HG02763 (cell line): ENCODE data around the gene C20orf144.
A peak's percentile ranks its signal among the peaks of the same experiment; 100 is the strongest.

Experiments
- ATAC-seq: cut with Tn5 transposase; IDR thresholded peaks from one replicate; pipeline ENCODE4 v1.9.1; 2021; ENCODE audit warnings: mild to moderate bottlenecking, moderate library complexity; ENCODE audit not compliant: unreplicated experiment

Gene C20orf144

GRCh38 chr20:33649201-33649681 is 12.9 kb upstream of the C20orf144 start:
- no peak for ATAC-seq

DNA sequence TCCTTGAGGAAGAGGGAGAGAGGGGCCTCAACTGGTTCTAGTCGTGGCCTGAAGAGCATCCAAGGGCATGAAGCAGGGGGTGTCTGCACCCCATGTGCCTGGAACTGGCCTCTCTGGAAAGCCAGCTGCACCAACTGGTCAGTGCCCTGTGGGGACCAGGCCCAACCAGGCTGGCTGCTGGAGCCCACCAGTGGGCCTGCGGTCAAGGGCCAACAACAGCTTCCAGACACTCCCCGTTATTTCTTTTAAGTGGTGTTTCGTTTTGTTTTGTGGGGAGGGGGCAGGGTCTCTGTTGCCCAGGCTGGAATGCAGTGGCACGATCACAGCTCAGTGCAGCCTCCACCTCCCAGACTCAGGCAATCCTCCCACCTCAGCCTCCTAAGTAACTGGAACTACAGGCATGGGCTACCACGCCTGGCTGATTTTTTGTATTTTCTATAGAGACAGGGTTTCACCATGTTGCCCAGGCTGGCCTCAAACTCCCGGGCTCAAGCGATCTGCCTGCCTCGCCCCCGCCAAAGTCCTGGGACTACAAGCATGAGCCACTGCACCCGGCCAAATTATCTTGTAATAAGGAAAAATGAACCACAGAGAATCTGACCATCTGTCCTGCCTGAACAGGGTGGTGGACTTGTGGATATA is 11.9 kb upstream of the C20orf144 start:
- ATAC-seq, result no peak

- ATAC-seq, result no peak
Observed at GRCh38 chr20:33650753-33651561, 11.2 kb upstream of the C20orf144 start.

DNA sequence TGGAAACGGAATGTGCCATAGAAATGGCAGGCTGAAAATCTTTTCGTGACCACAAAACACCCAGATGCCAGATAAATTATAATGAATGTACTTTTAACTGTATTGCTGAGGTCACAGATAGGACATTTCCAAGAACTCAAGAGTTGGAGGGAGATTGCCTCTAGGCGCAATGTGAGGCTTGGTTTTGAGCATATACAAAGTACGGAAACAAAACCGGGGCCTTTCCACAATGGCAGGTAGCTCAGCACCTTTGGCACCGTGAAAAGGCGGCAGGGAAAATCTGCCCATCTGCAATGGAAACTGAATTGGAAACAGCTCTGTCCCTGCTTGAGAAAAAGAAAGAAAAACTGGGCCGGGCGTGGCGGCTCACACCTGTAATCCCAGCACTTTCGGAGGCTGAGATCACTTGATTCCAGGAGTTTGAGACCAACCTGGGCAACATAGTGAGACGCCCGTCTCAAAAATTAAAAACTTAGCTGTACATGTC is 10.5 kb upstream of the C20orf144 start:
- no peak for ATAC-seq

GRCh38 chr20:33653218-33653899 is 8.8 kb upstream of the C20orf144 start:
- no peak for ATAC-seq

GRCh38 chr20:33653900-33654596 is 8.1 kb upstream of the C20orf144 start:
- ATAC-seq, result no peak

DNA sequence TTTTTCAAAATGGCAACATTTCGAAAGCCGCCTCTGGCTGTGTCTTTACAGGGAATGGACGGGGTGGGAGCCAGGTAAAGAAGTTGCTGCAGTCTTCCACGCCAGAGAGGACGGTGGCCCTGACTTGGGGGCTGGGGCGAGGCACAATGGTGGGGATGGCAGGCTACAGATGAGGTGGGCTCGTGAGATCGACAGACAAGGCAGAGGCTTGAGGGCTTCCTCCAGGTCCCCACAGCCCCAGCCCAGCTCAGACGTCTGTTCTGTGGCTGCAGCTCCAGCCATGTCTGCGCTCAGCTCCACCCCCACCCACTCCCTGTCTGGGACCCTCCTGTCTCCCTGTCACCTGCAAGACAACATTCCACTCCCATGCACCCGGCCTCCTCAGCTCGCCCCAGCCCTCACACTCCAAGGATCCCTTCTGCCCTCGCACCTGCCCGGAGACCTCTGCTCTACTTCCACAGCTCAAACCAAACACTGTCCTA is 7.4 kb upstream of the C20orf144 start:
- ATAC-seq, result no peak

DNA sequence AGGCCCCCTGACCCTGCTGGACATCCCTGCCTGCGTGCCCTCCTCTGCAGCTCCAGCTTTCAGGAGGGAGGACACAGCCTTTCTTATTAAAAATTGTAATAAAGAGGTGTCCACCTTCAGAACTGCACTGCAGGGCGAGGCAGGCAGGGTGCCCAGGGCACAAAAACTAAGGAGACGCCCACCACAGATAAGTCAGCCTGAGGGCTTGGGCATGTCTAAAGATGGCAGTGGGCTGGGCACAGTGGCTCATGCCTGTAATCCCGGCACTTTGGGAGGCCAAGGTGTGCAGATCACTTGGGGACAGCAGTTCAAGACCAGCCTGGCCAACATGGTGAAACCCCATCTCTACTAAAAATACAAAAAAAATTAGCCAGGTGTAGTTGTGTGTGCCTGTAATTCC is 7.0 kb upstream of the C20orf144 start:
- ATAC-seq, result no peak

GRCh38 chr20:33656010-33656782 is 5.9 kb upstream of the C20orf144 start:
- no peak for ATAC-seq

DNA sequence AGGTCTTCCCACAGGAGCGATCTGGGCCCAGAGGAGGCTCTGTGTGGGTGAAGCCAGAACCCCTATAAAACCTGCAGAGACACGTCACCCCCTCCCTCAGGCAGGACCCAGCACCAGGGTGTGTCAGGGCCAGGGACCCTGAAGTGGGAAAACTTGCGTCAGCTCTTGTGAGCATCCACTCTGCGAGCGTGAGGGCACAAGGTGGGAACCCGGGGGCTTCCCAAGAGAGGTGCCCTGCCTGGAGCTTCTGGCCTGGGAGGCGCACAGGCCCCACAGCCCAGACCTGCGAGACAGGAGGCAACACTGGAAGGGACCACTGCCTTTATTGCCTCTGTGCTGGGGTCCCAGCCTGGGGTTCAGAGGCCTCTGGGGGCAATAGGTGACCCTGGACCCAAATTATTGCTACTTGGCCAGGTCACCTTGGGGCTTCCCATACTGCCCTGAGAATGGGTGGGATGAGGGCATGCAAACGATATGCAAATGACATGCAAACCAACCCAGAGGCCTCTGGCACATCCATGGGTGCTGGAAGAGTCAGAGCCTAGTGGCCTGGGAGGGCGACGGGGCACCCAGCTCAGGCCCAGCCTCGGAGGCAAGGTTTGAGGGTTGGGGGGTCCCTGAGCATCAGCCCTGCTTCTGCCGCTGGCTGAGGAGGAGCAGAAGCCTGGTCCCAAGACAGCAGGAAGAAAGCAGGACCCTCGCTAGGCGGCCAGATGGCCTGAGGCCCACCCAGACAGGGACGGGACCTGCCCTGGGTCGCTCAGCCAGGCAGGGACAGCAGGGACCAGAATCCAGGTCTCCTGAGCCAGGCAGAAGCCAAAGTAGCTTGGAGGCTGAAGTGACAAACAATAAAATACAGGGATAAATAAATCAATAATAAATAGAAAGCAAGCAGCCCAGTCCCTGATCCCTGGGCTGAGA is 5.1 kb upstream of the C20orf144 start:
- ATAC-seq, result no peak

DNA sequence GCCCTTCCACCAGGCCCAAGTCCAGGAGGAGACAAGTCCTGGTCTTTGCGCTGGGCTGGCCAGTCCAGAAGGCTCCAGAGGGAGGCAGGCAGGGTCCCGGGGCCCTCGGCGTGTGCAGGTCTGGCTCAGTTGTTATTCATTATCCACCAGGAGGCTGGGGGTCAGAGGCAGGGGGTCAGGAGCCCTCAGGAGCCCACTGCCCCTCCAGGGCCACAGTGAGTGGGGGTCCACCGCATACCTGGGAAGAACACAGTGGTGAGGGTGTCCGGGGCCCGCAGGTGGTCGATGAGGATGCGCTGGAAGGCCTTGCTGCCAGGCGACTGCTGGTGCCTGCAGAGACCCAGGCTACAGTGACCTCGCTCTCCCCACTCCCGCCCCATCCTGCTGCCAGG is 4.4 kb upstream of the C20orf144 start:
- ATAC-seq, result no peak

DNA sequence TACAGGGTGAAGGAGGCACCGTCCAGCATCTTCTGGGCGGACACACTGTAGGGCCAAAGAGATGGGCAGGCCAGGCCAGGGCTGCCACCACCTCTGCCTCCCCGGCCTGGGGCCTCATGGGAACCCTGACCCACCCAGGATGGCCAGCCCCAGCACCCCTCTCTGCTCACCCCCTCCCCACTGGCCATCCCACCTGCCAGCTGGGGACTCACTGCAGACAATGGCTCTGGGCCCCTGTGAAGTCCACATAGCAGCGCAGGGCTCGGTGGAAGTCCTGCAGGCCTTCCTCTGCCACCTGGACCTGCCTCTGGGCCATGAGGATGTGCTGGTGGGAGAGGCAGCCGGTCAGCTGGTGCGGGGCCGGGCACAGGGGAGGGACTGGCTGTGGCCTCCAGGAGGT is 3.6 kb upstream of the C20orf144 start:
- no peak for ATAC-seq

DNA sequence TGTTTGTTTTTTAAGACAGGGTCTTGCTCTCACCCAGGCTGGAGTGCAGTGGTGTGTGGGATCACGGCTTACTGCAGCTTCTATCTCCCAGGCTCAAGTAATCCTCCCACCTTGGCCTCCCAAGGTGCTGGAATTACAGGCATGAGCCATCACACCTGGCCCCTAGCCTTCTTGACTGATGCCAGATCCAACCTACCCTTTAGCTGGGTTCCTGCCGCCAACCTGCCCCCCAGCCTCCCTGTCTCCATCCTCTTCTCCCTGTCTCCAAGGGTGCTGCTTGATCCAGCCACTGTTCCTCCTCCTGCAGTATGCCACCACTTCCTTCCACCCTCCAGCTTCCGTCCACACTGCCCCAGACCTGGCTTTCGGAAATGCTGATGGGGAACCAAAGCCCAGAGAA is 3.2 kb upstream of the C20orf144 start:
- no peak for ATAC-seq

- no peak for ATAC-seq
Observed at GRCh38 chr20:33659341-33660034, 2.6 kb upstream of the C20orf144 start.

- ATAC-seq, result no peak
Observed at GRCh38 chr20:33660035-33660684, 2.0 kb upstream of the C20orf144 start.

- ATAC-seq, result no peak
Observed at GRCh38 chr20:33660685-33661058, 1.5 kb upstream of the C20orf144 start.

DNA sequence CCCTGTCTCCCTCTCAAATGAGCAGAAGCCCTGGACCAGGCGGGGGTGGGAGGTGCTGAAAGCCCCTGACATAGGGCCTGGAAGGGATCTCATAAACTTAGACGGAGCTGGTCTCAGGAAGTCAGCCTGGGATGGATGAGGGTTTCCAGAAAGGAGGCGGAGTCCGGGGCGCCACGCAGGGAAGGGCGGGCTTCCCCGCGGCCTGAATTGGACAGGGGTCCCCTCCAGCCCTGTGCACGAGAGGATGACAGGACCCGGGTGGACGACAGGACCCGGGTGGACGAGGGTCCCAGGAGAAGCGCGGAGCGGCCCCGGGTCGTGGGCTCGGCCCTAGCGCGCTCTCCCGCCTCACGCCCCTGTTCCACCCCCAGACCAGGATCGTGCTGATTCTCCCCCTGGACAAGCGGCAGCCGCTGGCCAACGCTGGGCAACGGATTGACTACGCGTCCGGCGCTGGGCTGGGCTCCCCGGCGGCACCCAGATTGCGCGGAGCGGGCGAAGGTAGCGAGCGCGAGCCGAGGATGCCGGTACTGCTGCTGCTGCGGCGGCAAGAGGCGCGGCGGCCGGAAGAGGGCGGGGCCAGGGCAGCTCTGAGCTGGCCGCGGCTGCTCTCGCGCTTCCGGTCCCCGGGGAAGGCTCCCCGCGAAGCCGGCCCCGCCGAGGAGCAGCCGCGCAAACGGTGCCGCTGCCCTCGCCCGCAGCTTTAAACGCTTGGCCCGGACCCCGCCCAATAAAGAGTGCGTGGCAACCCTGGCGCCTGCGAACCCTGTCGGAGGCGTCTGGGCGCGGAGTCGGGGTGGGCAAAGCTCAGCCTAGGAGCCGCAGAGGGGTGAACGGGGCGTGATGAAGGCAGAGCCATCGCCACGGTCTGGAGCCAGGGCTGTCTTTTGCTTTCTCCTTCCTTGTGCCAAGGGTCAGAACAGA is 1.3 kb downstream of the C20orf144 start:
- ATAC-seq, result peak; percentile 41
